AG04450 (cell line): ENCODE results near the gene GPBP1. TPM values are rescaled to one million over a fixed set of nuclear protein-coding genes. Genes with fewer than 3 reads are reported as not detected.
"Not testable (repeated sequence)": the region's sequence is repeated elsewhere in the genome, so short reads cannot be mapped to it uniquely, and the experiment has no call there.

Experiments used
- CTCF ChIA-PET: fragments of 300-600, 350-600 bp; formaldehyde crosslinking; extraction: SDS; loops from one replicate; lab custom pipeline; 2022; ENCODE audit warnings: antibody characterized with exemption, inconsistent platforms; lab: Charles Lee
- POLR2A ChIA-PET: fragments of 350-600 bp; formaldehyde crosslinking; extraction: SDS; loops from one replicate; lab custom pipeline; 2021; ENCODE audit warnings: antibody characterized with exemption, inconsistent platforms; lab: Yijun Ruan, JAX
- DNase-seq: peaks from one replicate; pipeline ENCODE4 v3.0.0-alpha.2; 2011; ENCODE audit warnings: low read depth, low spot score
- H3K27ac ChIP-seq: one replicate; pipeline ENCODE4 v1.5.1; 2012; ENCODE audit warnings: low read depth, low read length, control low read depth
- H3K27me3 ChIP-seq: one replicate; pipeline ENCODE4 v1.6.0; 2012; ENCODE audit warnings: low read length; ENCODE audit not compliant: control insufficient read depth, insufficient read depth
- H3K4me3 ChIP-seq: 2 replicates; pipeline ENCODE4 v1.5.1; 2011; ENCODE audit warnings: mild to moderate bottlenecking, low read depth, low read length, control low read depth
- H3K9me3 ChIP-seq: 2 replicates; pipeline ENCODE4 v1.5.1; 2012; ENCODE audit warnings: low read length; ENCODE audit not compliant: control insufficient read depth, insufficient read depth
- polyA plus RNA-seq: library from polyadenylated mRNA; depleted of rRNA; stranded (reverse); fragments of >200 nt; gene quantifications from 2 replicates; pipeline ENCODE4 v1.2.3, GENCODE V29; 2011
- TF ChIP-seq, protein P1 (sequence below): IDR thresholded peaks from 2 replicates; pipeline ENCODE4 v1.5.1; 2011; ENCODE audit warnings: low read depth, low read length, control low read depth, inconsistent platforms

Gene GPBP1
- polyA plus RNA-seq, 1 experiment = 67.7 TPM

DNA sequence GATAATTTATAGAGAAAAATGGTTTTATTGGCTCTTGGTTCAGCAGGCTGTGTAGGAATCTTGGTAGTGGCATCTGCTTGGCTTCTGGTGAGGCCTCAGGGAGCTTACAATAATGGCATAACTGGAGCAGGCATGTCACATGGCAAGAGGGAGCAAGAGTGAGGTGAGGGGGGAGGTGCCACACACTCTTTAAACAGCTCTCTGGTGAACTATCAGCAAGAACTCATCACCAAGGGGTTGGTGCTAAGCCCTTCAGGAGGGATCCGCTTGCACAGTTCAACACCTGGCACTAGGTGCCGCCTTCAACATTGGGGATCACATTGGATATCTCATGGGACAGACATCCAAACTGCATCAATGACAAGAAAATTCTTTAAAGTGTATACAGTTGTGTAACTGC lies 10.5 kb downstream of the GPBP1 start:
- DNase-seq = no peak
- H3K27me3 ChIP-seq = no peaks in the 10 kb centered on the region
- ChIA-PET CTCF (interaction anchor here (1.7 kb wide), 1 partner anchor 46 kb away, joined by 4 read pairs; no protein-coding TSS in a partner anchor), POLR2A (no interaction called here)
- no peaks in the 10 kb centered on the region for H3K9me3 ChIP-seq
- H3K27ac ChIP-seq = no peak overlapping the region
- H3K4me3 ChIP-seq = no peak overlapping the region
- TF ChIP-seq, protein P1, sequence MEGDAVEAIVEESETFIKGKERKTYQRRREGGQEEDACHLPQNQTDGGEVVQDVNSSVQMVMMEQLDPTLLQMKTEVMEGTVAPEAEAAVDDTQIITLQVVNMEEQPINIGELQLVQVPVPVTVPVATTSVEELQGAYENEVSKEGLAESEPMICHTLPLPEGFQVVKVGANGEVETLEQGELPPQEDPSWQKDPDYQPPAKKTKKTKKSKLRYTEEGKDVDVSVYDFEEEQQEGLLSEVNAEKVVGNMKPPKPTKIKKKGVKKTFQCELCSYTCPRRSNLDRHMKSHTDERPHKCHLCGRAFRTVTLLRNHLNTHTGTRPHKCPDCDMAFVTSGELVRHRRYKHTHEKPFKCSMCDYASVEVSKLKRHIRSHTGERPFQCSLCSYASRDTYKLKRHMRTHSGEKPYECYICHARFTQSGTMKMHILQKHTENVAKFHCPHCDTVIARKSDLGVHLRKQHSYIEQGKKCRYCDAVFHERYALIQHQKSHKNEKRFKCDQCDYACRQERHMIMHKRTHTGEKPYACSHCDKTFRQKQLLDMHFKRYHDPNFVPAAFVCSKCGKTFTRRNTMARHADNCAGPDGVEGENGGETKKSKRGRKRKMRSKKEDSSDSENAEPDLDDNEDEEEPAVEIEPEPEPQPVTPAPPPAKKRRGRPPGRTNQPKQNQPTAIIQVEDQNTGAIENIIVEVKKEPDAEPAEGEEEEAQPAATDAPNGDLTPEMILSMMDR = no peak

DNA sequence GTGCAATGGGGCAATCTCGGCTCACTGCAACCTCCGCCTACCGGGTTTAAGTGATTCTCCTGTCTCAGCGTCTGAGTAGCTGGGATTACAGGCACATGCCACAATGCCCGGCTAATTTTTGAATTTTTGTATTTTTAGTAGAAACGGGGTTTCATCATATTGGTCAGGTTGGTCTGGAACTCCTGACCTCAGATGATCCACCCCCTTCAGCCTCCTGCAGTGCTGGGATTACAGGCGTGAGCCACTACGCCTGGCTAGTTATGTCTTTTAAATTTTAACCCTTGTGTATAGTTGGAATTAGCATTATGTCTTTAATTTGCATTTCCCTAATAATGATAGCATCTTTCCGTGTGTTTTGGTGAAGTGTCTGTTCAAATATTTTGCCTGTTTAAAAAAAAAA lies 11.5 kb downstream of the GPBP1 start:
- Histone ChIP-seq H3K4me3 (no peak overlapping the region), H3K9me3 (no peaks in the 10 kb centered on the region), H3K27ac (no peak overlapping the region), H3K27me3 (no peaks in the 10 kb centered on the region)
- no peak for DNase-seq
- POLR2A ChIA-PET = no interaction called here
- CTCF ChIA-PET = no interaction called here
- TF ChIP-seq, protein P1 = no peak

DNA sequence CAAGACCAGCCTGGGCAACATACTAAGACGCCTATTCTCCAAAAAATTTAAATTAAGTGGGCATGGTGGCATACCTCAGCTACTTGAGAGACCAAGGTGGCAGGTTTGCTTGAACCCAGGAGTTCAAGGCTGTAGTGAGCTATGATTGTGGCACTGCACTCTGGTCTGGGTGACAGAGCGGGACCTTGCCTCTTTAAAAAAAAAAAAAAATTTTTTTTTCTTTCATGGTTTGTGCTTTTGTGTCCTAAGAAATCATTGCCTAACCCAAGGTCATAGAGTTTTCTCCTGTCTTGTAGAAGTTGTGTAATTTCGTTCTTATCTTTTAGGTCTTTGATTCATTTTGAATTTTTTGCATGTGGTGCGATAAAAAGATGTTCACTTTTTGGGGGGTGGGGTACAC lies 12.3 kb downstream of the GPBP1 start:
- POLR2A ChIA-PET = no interaction called here
- Histone ChIP-seq H3K9me3 (no peaks in the 10 kb centered on the region), H3K27ac (no peak overlapping the region), H3K4me3 (no peak overlapping the region), H3K27me3 (no peaks in the 10 kb centered on the region)
- DNase-seq = no peak
- CTCF ChIA-PET = no interaction called here
- TF ChIP-seq, protein P1 = no peak

DNA sequence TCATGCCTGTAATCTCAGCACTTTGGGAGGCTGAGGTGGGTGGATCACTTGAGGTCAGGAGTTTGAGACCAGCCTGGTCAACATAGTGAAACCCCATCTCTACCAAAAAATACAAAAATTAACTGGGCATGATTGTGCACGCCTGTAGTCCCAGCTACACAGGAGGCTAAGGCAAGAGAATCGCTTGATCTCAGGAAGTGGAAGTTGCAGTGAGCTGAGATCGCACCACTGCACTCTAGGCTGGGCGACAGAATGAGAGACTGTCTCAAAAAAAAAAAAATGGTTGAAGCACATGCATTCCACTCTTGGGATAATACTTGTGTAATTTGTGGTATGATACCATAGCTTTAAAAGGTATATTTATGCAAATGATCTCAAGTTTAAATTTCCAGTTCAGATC lies 14.1 kb downstream of the GPBP1 start:
- POLR2A ChIA-PET, DNase-seq, H3K9me3 ChIP-seq, H3K27ac ChIP-seq, H3K4me3 ChIP-seq, H3K27me3 ChIP-seq: not testable (repeated sequence)
- CTCF ChIA-PET = interaction anchor here (0.9 kb wide), 1 partner anchor 11 kb away, joined by 3 read pairs; no protein-coding TSS in a partner anchor

DNA sequence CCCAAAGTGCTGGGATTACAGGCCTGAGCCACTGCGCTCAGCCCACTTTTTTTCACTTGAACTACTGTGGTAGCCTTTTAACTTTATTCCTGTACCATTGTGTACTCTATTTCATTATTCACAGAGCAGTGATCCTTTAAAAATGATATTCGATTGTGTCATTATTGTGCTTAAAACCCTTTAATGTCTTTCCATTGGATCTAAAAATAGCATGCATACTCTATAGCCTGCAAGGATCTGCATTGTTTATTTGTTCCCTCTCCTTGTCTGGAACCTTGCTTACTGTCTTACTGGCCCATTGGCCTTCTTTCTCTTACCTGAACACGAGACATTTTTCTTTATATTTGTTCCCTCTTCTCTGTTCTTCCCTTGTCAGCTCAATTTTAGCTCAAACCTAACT lies 15.7 kb downstream of the GPBP1 start:
- Histone ChIP-seq H3K27me3 (no peaks in the 10 kb centered on the region), H3K27ac (no peak overlapping the region), H3K9me3 (no peaks in the 10 kb centered on the region), H3K4me3 (no peak overlapping the region)
- POLR2A ChIA-PET = interaction anchor here (1.6 kb wide), 1 partner anchor 16 kb away, joined by 5 read pairs; the partner anchor contains the start of gene GPBP1
- TF ChIP-seq, protein P1 = no peak
- CTCF ChIA-PET = no interaction called here
- DNase-seq = no peak
